HEK293 (cell line): ENCODE data around the gene CC2D1A.
A peak's percentile ranks its signal among the peaks of the same experiment; 100 is the strongest.

Source experiments
- HOXD13 ChIP-seq: sonication (generic); formaldehyde crosslinking; IDR thresholded peaks from 2 replicates; pipeline ENCODE4 v1.8.0; 2022; ENCODE audit warnings: missing genetic modification reagents, borderline replicate concordance
- KLF16 ChIP-seq: fragments of 450-650 bp; formaldehyde crosslinking; IDR thresholded peaks from 2 replicates; pipeline ENCODE4 v1.5.1; 2017; ENCODE audit warnings: missing biosample characterization, missing genetic modification characterization
- KLF9 ChIP-seq: fragments of 450-650 bp; formaldehyde crosslinking; IDR thresholded peaks from 2 replicates; pipeline ENCODE4 v1.5.1; 2016; ENCODE audit warnings: missing biosample characterization, missing genetic modification characterization, low read depth
- PATZ1 ChIP-seq: fragments of 450-650 bp; formaldehyde crosslinking; IDR thresholded peaks from 2 replicates; pipeline ENCODE4 v1.5.1; 2016; ENCODE audit warnings: missing biosample characterization, missing genetic modification characterization
- SCRT2 ChIP-seq: fragments of 450-650 bp; formaldehyde crosslinking; IDR thresholded peaks from 2 replicates; pipeline ENCODE4 v1.5.1; 2016; ENCODE audit warnings: missing biosample characterization, missing genetic modification characterization
- TCF7L2 ChIP-seq: IDR thresholded peaks from 2 replicates; pipeline ENCODE4 v1.6.1; 2011; ENCODE audit warnings: low read depth, mild to moderate bottlenecking, inconsistent platforms, low read length, moderate library complexity, borderline replicate concordance
- YY1 ChIP-seq: fragments of 450-650 bp; formaldehyde crosslinking; IDR thresholded peaks from 2 replicates; pipeline ENCODE4 v1.5.1; 2018; ENCODE audit warnings: missing biosample characterization, missing genetic modification characterization
- ZBTB26 ChIP-seq: fragments of 450-650 bp; formaldehyde crosslinking; optimal IDR thresholded peaks from 2 replicates; pipeline ENCODE3; 2016; ENCODE audit warnings: missing biosample characterization, mild to moderate bottlenecking, missing genetic modification characterization
- ZBTB48 ChIP-seq: fragments of 450-650 bp; formaldehyde crosslinking; IDR thresholded peaks from 2 replicates; pipeline ENCODE4 v1.5.1; 2016; ENCODE audit warnings: missing biosample characterization, missing genetic modification characterization
- ZBTB8A ChIP-seq: fragments of 450-650 bp; formaldehyde crosslinking; IDR thresholded peaks from 2 replicates; pipeline ENCODE4 v1.5.1; 2016; ENCODE audit warnings: missing biosample characterization, missing genetic modification characterization
- ZFHX2 ChIP-seq: fragments of 450-650 bp; formaldehyde crosslinking; conservative IDR thresholded peaks from 2 replicates; pipeline ENCODE4 v1.5.1; 2016; ENCODE audit warnings: missing biosample characterization, missing genetic modification characterization
- ZFP69B ChIP-seq: fragments of 450-650 bp; formaldehyde crosslinking; IDR thresholded peaks from 2 replicates; pipeline ENCODE4 v1.5.1; 2016; ENCODE audit warnings: missing biosample characterization, missing genetic modification characterization
- ZNF140 ChIP-seq: fragments of 450-650 bp; formaldehyde crosslinking; IDR thresholded peaks from 2 replicates; pipeline ENCODE4 v1.5.1; 2016; ENCODE audit warnings: missing biosample characterization, missing genetic modification characterization
- ZNF174 ChIP-seq: fragments of 450-650 bp; formaldehyde crosslinking; IDR thresholded peaks from 2 replicates; pipeline ENCODE4 v1.5.0; 2017; ENCODE audit warnings: missing biosample characterization, mild to moderate bottlenecking, missing genetic modification characterization
- ZNF175 ChIP-seq: fragments of 450-650 bp; formaldehyde crosslinking; IDR thresholded peaks from 2 replicates; pipeline ENCODE4 v1.5.1; 2016; ENCODE audit warnings: missing biosample characterization, missing genetic modification characterization
- ZNF221 ChIP-seq: fragments of 450-650 bp; formaldehyde crosslinking; IDR thresholded peaks from 2 replicates; pipeline ENCODE4 v1.5.1; 2017; ENCODE audit warnings: missing biosample characterization, missing genetic modification characterization, borderline replicate concordance
- ZNF239 ChIP-seq: fragments of 450-650 bp; formaldehyde crosslinking; IDR thresholded peaks from 2 replicates; pipeline ENCODE4 v1.5.1; 2016; ENCODE audit warnings: missing biosample characterization, missing genetic modification characterization
- ZNF24 ChIP-seq: fragments of 450-650 bp; formaldehyde crosslinking; IDR thresholded peaks from 2 replicates; pipeline ENCODE4 v1.5.1; 2016; ENCODE audit warnings: missing biosample characterization, missing genetic modification characterization
- ZNF266 ChIP-seq: fragments of 450-650 bp; formaldehyde crosslinking; IDR thresholded peaks from 2 replicates; pipeline ENCODE4 v1.5.1; 2016; ENCODE audit warnings: missing biosample characterization, missing genetic modification characterization, low read depth
- ZNF302 ChIP-seq: fragments of 450-650 bp; formaldehyde crosslinking; IDR thresholded peaks from 2 replicates; pipeline ENCODE4 v1.5.1; 2016; ENCODE audit warnings: missing biosample characterization, missing genetic modification characterization, low read depth
- ZNF362 ChIP-seq: fragments of 450-650 bp; formaldehyde crosslinking; IDR thresholded peaks from 2 replicates; pipeline ENCODE4 v1.5.1; 2016; ENCODE audit warnings: missing biosample characterization, missing genetic modification characterization
- ZNF48 ChIP-seq: fragments of 450-650 bp; formaldehyde crosslinking; IDR thresholded peaks from 2 replicates; pipeline ENCODE4 v1.5.1; 2016; ENCODE audit warnings: missing biosample characterization, missing genetic modification characterization
- ZNF488 ChIP-seq: fragments of 450-650 bp; formaldehyde crosslinking; IDR thresholded peaks from 2 replicates; pipeline ENCODE4 v1.5.1; 2016; ENCODE audit warnings: missing biosample characterization, missing genetic modification characterization
- ZNF501 ChIP-seq: fragments of 450-650 bp; formaldehyde crosslinking; IDR thresholded peaks from 2 replicates; pipeline ENCODE4 v1.5.1; 2016; ENCODE audit warnings: missing biosample characterization, missing genetic modification characterization
- ZNF514 ChIP-seq: fragments of 450-650 bp; formaldehyde crosslinking; IDR thresholded peaks from 2 replicates; pipeline ENCODE4 v1.5.1; 2016; ENCODE audit warnings: missing biosample characterization, missing genetic modification characterization
- ZNF549 ChIP-seq: fragments of 450-650 bp; IDR thresholded peaks from 2 replicates; pipeline ENCODE4 v1.5.1; 2018; ENCODE audit warnings: missing biosample characterization, missing genetic modification characterization, mild to moderate bottlenecking, inconsistent platforms, moderate library complexity
- ZNF664 ChIP-seq: fragments of 450-650 bp; formaldehyde crosslinking; IDR thresholded peaks from 2 replicates; pipeline ENCODE4 v1.5.1; 2016; ENCODE audit warnings: missing biosample characterization, missing genetic modification characterization
- ZNF670 ChIP-seq: fragments of 450-650 bp; formaldehyde crosslinking; IDR thresholded peaks from 2 replicates; pipeline ENCODE4 v1.5.1; 2016; ENCODE audit warnings: missing biosample characterization, missing genetic modification characterization, low read depth
- TF ChIP-seq, protein P1 (sequence below): fragments of 450-650 bp; formaldehyde crosslinking; IDR thresholded peaks from 2 replicates; pipeline ENCODE4 v1.5.1; 2016; ENCODE audit warnings: missing biosample characterization, missing genetic modification characterization
- TF ChIP-seq, protein P2 (sequence below): fragments of 450-650 bp; formaldehyde crosslinking; conservative IDR thresholded peaks from 2 replicates; pipeline ENCODE4 v1.5.1; 2016; ENCODE audit warnings: low read depth, missing biosample characterization, missing genetic modification characterization

The CC2D1A gene

GRCh38 chr19:13864667-13865570, 41.1 kb upstream of the CC2D1A start (continued):
- TF ChIP-seq ZBTB26 (tag by site-specific recombination) (peak; percentile 60), ZNF221 (tag by site-specific recombination) (no peak), ZNF664 (no peak), ZNF488 (no peak), ZNF501 (no peak), KLF16 (no peak), SCRT2 (no peak), ZNF266 (tag by site-specific recombination) (no peak), ZNF362 (tag by site-specific recombination) (no peak), ZNF140 (tag by site-specific recombination) (no peak), ZNF24 (tag by site-specific recombination) (no peak), ZNF514 (tag by site-specific recombination) (no peak), ZNF670 (tag by site-specific recombination) (no peak), ZNF549 (tag by site-specific recombination) (no peak), TCF7L2 (no peak), KLF9 (no peak), ZNF302 (tag by site-specific recombination) (no peak), ZFHX2 (tag by site-specific recombination) (peak; percentile 64), PATZ1 (tag by site-specific recombination) (peak; percentile 83), ZNF48 (tag by site-specific recombination) (no peak), ZNF174 (tag by site-specific recombination) (no peak), ZBTB8A (tag by site-specific recombination) (peak; percentile 84), HOXD13 (CRISPR knock-in tag) (no peak), ZBTB48 (peak; percentile 53; the same call in 1 of the 2 replicates), ZNF175 (tag by site-specific recombination) (no peak), ZFP69B (tag by site-specific recombination) (peak; percentile 34; the same call in 1 of the 2 replicates), ZNF239 (no peak), YY1 (tag by site-specific recombination) (no peak)
- TF ChIP-seq, protein P1, sequence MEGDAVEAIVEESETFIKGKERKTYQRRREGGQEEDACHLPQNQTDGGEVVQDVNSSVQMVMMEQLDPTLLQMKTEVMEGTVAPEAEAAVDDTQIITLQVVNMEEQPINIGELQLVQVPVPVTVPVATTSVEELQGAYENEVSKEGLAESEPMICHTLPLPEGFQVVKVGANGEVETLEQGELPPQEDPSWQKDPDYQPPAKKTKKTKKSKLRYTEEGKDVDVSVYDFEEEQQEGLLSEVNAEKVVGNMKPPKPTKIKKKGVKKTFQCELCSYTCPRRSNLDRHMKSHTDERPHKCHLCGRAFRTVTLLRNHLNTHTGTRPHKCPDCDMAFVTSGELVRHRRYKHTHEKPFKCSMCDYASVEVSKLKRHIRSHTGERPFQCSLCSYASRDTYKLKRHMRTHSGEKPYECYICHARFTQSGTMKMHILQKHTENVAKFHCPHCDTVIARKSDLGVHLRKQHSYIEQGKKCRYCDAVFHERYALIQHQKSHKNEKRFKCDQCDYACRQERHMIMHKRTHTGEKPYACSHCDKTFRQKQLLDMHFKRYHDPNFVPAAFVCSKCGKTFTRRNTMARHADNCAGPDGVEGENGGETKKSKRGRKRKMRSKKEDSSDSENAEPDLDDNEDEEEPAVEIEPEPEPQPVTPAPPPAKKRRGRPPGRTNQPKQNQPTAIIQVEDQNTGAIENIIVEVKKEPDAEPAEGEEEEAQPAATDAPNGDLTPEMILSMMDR (tag by site-specific recombination) = no peak; the same call in 1 of the 2 replicates
- TF ChIP-seq, protein P2, sequence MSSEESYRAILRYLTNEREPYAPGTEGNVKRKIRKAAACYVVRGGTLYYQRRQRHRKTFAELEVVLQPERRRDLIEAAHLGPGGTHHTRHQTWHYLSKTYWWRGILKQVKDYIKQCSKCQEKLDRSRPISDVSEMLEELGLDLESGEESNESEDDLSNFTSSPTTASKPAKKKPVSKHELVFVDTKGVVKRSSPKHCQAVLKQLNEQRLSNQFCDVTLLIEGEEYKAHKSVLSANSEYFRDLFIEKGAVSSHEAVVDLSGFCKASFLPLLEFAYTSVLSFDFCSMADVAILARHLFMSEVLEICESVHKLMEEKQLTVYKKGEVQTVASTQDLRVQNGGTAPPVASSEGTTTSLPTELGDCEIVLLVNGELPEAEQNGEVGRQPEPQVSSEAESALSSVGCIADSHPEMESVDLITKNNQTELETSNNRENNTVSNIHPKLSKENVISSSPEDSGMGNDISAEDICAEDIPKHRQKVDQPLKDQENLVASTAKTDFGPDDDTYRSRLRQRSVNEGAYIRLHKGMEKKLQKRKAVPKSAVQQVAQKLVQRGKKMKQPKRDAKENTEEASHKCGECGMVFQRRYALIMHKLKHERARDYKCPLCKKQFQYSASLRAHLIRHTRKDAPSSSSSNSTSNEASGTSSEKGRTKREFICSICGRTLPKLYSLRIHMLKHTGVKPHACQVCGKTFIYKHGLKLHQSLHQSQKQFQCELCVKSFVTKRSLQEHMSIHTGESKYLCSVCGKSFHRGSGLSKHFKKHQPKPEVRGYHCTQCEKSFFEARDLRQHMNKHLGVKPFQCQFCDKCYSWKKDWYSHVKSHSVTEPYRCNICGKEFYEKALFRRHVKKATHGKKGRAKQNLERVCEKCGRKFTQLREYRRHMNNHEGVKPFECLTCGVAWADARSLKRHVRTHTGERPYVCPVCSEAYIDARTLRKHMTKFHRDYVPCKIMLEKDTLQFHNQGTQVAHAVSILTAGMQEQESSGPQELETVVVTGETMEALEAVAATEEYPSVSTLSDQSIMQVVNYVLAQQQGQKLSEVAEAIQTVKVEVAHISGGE (tag by site-specific recombination) = no peak; the same call in 1 of the 2 replicates
